DOHH2 (cell line): Measurements from ENCODE around the gene AAMP.
"Not testable (repeated sequence)": the region's sequence is repeated elsewhere in the genome, so short reads cannot be mapped to it uniquely, and the experiment has no call there.

Experiments used
- H3F3A ChIP-seq: fragments of 200-600 bp; sonication (generic), shearing (Covaris generic); 2 replicates; pipeline ENCODE4 v1.6.0; 2016; ENCODE audit warnings: antibody characterized with exemption, mild to moderate bottlenecking; ENCODE audit not compliant: control insufficient read depth, insufficient read depth
- H3K27ac ChIP-seq: fragments of 200-600 bp; sonication (generic); 2 replicates; pipeline ENCODE4 v1.5.1; 2014; ENCODE audit warnings: low read depth, mild to moderate bottlenecking, low read length, moderate library complexity
- H3K27me3 ChIP-seq: fragments of 200-600 bp; sonication (generic); 2 replicates; pipeline ENCODE4 v1.6.1; 2014; ENCODE audit warnings: mild to moderate bottlenecking, low read length, mixed read lengths; ENCODE audit not compliant: control insufficient read depth
- H3K36me3 ChIP-seq: fragments of 200-600 bp; sonication (generic); 2 replicates; pipeline ENCODE4 v1.6.1; 2014; ENCODE audit warnings: mild to moderate bottlenecking, low read length, moderate library complexity, mixed read lengths; ENCODE audit not compliant: control insufficient read depth
- H3K4me1 ChIP-seq: fragments of 200-600 bp; sonication (generic); 2 replicates; pipeline ENCODE4 v1.6.1; 2014; ENCODE audit warnings: mild to moderate bottlenecking, low read length, mixed read lengths; ENCODE audit not compliant: control insufficient read depth
- H3K4me2 ChIP-seq: fragments of 200-600 bp; sonication (generic); 2 replicates; pipeline ENCODE4 v1.6.0; 2014; ENCODE audit warnings: mild to moderate bottlenecking, low read length, moderate library complexity
- H3K4me3 ChIP-seq: fragments of 200-600 bp; sonication (generic); 2 replicates; pipeline ENCODE4 v1.5.1; 2014; ENCODE audit warnings: mild to moderate bottlenecking, low read length, mixed read lengths
- H3K79me2 ChIP-seq: fragments of 200-600 bp; sonication (generic); 2 replicates; pipeline ENCODE4 v1.6.1; 2014; ENCODE audit warnings: mild to moderate bottlenecking, low read length, mixed read lengths; ENCODE audit not compliant: control insufficient read depth
- H3K9me2 ChIP-seq: fragments of 200-600 bp; sonication (generic); replicated peaks from 2 replicates; pipeline ENCODE4 v1.6.1; 2014; ENCODE audit warnings: mild to moderate bottlenecking, low read length, mixed read lengths; ENCODE audit not compliant: control insufficient read depth
- H3K9me3 ChIP-seq: fragments of 200-600 bp; sonication (generic); 2 replicates; pipeline ENCODE4 v1.6.1; 2014; ENCODE audit warnings: antibody characterized with exemption, low read length, mixed read lengths; ENCODE audit not compliant: control insufficient read depth, insufficient read depth
- H4K20me1 ChIP-seq: fragments of 200-600 bp; sonication (generic); 2 replicates; pipeline ENCODE4 v1.6.0; 2014; ENCODE audit warnings: low read depth, mild to moderate bottlenecking, antibody characterized with exemption, low read length, moderate library complexity; ENCODE audit not compliant: control insufficient read depth, insufficient read depth
- EZH2phosphoT487 ChIP-seq: fragments of 200-600 bp; sonication (generic); IDR thresholded peaks from 2 replicates; pipeline ENCODE4 v1.6.1; 2017; ENCODE audit warnings: borderline replicate concordance, mild to moderate bottlenecking, antibody characterized with exemption, low read length, moderate library complexity, mixed read lengths
- TF ChIP-seq, protein P1 (sequence below): fragments of 200-600 bp; sonication (generic); IDR thresholded peaks from one replicate; pipeline ENCODE4 v1.5.1; 2014; ENCODE audit warnings: antibody characterized with exemption, mild to moderate bottlenecking, low read depth, low read length; ENCODE audit not compliant: poor library complexity, severe bottlenecking

The AAMP gene

DNA sequence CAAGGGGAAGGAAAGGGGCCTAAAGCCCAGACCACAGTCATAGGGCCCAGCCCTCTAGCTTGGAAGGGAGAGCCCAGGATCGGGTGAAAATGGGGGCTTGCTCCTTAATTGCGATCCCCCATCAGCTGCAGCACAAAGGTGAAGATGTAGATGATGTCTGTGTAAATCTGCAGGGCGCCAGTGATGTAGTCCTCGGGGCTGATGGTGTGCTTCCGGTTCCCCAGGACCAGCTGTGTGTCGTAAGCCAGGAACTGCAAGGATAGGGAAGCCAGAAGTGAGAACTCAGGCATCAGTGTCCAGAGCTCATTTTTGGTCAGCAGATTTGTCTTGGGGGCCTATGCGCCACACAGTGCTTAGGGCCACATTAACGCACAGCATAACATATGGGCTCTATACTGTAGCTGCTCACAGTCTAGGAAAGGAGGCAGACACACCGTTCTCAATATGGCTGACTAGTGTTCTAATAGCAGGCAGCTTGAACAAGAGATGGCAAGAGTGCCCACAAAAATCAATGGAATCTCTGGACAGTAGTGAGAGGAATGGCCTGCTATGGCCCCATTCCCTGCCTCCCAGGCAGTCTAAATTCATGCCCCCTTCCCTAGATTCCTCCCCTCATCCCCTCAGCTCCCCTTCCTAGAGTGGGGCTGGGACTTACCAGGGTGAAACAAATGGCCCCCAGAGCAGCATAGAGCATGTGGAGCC, 5.6 kb upstream of the AAMP start:
- Histone ChIP-seq H3K4me1 (peaks cover 25% of the 10 kb centered on the region), H4K20me1 (no peaks in the 10 kb centered on the region), H3K9me2 (no peaks in the 10 kb centered on the region), H3K27me3 (no peaks in the 10 kb centered on the region), H3K27ac (no peak overlapping the region), H3K79me2 (peaks cover 20% of the 10 kb centered on the region), H3K36me3 (peaks cover 61% of the 10 kb centered on the region), H3K9me3 (no peaks in the 10 kb centered on the region), H3F3A (peaks cover 4% of the 10 kb centered on the region; the same call in 1 of the 2 replicates), H3K4me3 (no peak overlapping the region), H3K4me2 (no peak overlapping the region)
- no peak for TF ChIP-seq EZH2phosphoT487
- TF ChIP-seq, protein P1, sequence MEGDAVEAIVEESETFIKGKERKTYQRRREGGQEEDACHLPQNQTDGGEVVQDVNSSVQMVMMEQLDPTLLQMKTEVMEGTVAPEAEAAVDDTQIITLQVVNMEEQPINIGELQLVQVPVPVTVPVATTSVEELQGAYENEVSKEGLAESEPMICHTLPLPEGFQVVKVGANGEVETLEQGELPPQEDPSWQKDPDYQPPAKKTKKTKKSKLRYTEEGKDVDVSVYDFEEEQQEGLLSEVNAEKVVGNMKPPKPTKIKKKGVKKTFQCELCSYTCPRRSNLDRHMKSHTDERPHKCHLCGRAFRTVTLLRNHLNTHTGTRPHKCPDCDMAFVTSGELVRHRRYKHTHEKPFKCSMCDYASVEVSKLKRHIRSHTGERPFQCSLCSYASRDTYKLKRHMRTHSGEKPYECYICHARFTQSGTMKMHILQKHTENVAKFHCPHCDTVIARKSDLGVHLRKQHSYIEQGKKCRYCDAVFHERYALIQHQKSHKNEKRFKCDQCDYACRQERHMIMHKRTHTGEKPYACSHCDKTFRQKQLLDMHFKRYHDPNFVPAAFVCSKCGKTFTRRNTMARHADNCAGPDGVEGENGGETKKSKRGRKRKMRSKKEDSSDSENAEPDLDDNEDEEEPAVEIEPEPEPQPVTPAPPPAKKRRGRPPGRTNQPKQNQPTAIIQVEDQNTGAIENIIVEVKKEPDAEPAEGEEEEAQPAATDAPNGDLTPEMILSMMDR: no peak

DNA sequence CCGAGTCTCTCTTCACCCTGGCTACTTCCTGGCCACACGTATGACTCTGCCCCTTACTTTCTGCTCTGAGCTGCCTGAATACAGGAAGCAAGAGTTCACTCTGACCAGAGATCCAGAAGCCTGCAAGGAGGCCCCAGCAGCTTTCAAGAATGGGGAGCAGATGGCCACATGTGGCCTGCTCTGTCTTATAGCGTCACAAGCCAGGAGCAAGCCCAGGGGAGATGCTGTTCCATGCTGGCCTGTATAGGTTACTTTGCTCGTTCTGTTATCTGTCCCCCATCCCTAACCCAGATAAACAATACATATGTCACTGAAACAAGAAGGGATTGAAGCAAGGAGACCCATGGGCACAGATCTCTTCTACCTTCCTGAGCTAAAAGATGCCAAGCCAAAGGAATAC, 4.6 kb upstream of the AAMP start:
- Histone ChIP-seq H3K4me3 (no peak overlapping the region), H3K27ac (no peak overlapping the region), H3K4me1 (peaks cover 25% of the 10 kb centered on the region), H3K27me3 (no peaks in the 10 kb centered on the region), H3F3A (peaks cover 4% of the 10 kb centered on the region; the same call in 1 of the 2 replicates), H4K20me1 (no peaks in the 10 kb centered on the region), H3K36me3 (peaks cover 58% of the 10 kb centered on the region), H3K79me2 (peaks cover 26% of the 10 kb centered on the region), H3K4me2 (no peak overlapping the region), H3K9me3 (no peaks in the 10 kb centered on the region), H3K9me2 (no peaks in the 10 kb centered on the region)
- TF ChIP-seq EZH2phosphoT487: no peak
- TF ChIP-seq, protein P1: no peak

GRCh38 chr2:218273908-218274249, 3.9 kb upstream of the AAMP start:
- H3K4me1 ChIP-seq: peaks cover 28% of the 10 kb centered on the region

GRCh38 chr2:218273214-218273907, 3.4 kb upstream of the AAMP start:
- not testable (repeated sequence) for H3F3A ChIP-seq, H3K9me2 ChIP-seq, H4K20me1 ChIP-seq, H3K27me3 ChIP-seq, H3K9me3 ChIP-seq, H3K27ac ChIP-seq
- Histone ChIP-seq H3K79me2 (peaks cover 34% of the 10 kb centered on the region), H3K4me2 (peak overlapping the region; percentile 97), H3K36me3 (peaks cover 56% of the 10 kb centered on the region), H3K4me3 (0 out of 2 replicates have a peak overlapping the region, but pooled peaks have one; percentile 20), H3K4me1 (peaks cover 30% of the 10 kb centered on the region)

More at GRCh38 chr2:218273908-218274249, 3.9 kb upstream of the AAMP start:
- TF ChIP-seq EZH2phosphoT487: no peak
- TF ChIP-seq, protein P1: no peak
- H3F3A ChIP-seq: peaks cover 4% of the 10 kb centered on the region; the same call in 1 of the 2 replicates
- H3K27ac ChIP-seq: no peak overlapping the region
- H3K9me2 ChIP-seq: no peaks in the 10 kb centered on the region
- peaks cover 56% of the 10 kb centered on the region for H3K36me3 ChIP-seq
- H3K79me2 ChIP-seq: peaks cover 33% of the 10 kb centered on the region
- H3K27me3 ChIP-seq: no peaks in the 10 kb centered on the region
- H3K4me3 ChIP-seq: no peak overlapping the region
- no peaks in the 10 kb centered on the region for H4K20me1 ChIP-seq
- no peaks in the 10 kb centered on the region for H3K9me3 ChIP-seq
- no peak overlapping the region for H3K4me2 ChIP-seq
